Osteoblast (primary cell): ENCODE measurements around the gene MYOM1. TPM values are rescaled to one million over a fixed set of nuclear protein-coding genes. Genes with fewer than 3 reads are reported as not detected.
A peak's percentile ranks its signal among the peaks of the same experiment; 100 is the strongest.

ENCODE experiments used
- DNase-seq: peaks from one replicate; pipeline ENCODE4 v3.0.0; 2011; ENCODE audit warnings: low spot score, mixed read lengths; ENCODE audit not compliant: insufficient read length; ENCODE audit errors: missing footprints
- H2AFZ ChIP-seq: 2 replicates; pipeline ENCODE4 v1.6.0; 2011; ENCODE audit warnings: mild to moderate bottlenecking, low read length
- H3K27ac ChIP-seq: 2 replicates; pipeline ENCODE4 v1.5.1; 2011; ENCODE audit warnings: mild to moderate bottlenecking, low read depth, low read length, moderate library complexity
- H3K27me3 ChIP-seq: 2 replicates; pipeline ENCODE4 v1.6.0; 2012; ENCODE audit warnings: mild to moderate bottlenecking, control low read depth, inconsistent platforms, low read length, moderate library complexity; ENCODE audit not compliant: insufficient read depth
- H3K36me3 ChIP-seq: 2 replicates; pipeline ENCODE4 v1.5.1; 2011; ENCODE audit warnings: mild to moderate bottlenecking, low read length, control low read depth, moderate library complexity; ENCODE audit not compliant: insufficient read depth
- H3K4me1 ChIP-seq: 2 replicates; pipeline ENCODE4 v1.5.1; 2011; ENCODE audit warnings: mild to moderate bottlenecking, low read length, control low read depth, moderate library complexity; ENCODE audit not compliant: insufficient read depth
- H3K4me2 ChIP-seq: 2 replicates; pipeline ENCODE4 v1.6.0; 2011; ENCODE audit warnings: mild to moderate bottlenecking, low read length; ENCODE audit not compliant: insufficient read depth
- H3K4me3 ChIP-seq: fragments of 200-600 bp; sonication (generic); 3 replicates; pipeline ENCODE4 v1.5.1; 2012; ENCODE audit warnings: mild to moderate bottlenecking, low read length, inconsistent platforms; ENCODE audit not compliant: insufficient read depth
- H3K79me2 ChIP-seq: 2 replicates; pipeline ENCODE4 v1.6.0; 2012; ENCODE audit warnings: mild to moderate bottlenecking, low read length, control low read depth, inconsistent platforms; ENCODE audit not compliant: insufficient read depth
- H3K9me3 ChIP-seq: 2 replicates; pipeline ENCODE4 v1.5.1; 2011; ENCODE audit warnings: low read depth, low read length, control low read depth
- H4K20me1 ChIP-seq: 2 replicates; pipeline ENCODE4 v1.6.0; 2012; ENCODE audit warnings: mild to moderate bottlenecking, low read length, control low read depth; ENCODE audit not compliant: insufficient read depth
- total RNA-seq: library from RNA; depleted of rRNA; stranded (reverse); fragments of >200 nt; gene quantifications from 2 replicates; pipeline ENCODE4 v1.2.3, GENCODE V29; 2012
- TF ChIP-seq, protein P1 (sequence below): IDR thresholded peaks from 2 replicates; pipeline ENCODE4 v1.5.1; 2011; ENCODE audit warnings: mild to moderate bottlenecking, low read depth, low read length, moderate library complexity; ENCODE audit errors: extremely low read depth

MYOM1 gene
- total RNA-seq, 1 donor = 1.8 TPM

GRCh38 chr18:3139406-3139805 lies 80.4 kb downstream of the MYOM1 start:
- no peak overlapping the region for H3K27ac ChIP-seq

GRCh38 chr18:3138274-3138975 lies 81.3 kb downstream of the MYOM1 start:
- Histone ChIP-seq H3K79me2 (no peaks in the 10 kb centered on the region), H3K27ac (no peak overlapping the region), H3K4me2 (no peak overlapping the region), H3K9me3 (no peaks in the 10 kb centered on the region), H3K36me3 (no peaks in the 10 kb centered on the region), H3K27me3 (peaks cover 4% of the 10 kb centered on the region), H3K4me1 (no peaks in the 10 kb centered on the region), H4K20me1 (no peaks in the 10 kb centered on the region), H3K4me3 (no peak overlapping the region), H2AFZ (no peak overlapping the region)
- TF ChIP-seq, protein P1, sequence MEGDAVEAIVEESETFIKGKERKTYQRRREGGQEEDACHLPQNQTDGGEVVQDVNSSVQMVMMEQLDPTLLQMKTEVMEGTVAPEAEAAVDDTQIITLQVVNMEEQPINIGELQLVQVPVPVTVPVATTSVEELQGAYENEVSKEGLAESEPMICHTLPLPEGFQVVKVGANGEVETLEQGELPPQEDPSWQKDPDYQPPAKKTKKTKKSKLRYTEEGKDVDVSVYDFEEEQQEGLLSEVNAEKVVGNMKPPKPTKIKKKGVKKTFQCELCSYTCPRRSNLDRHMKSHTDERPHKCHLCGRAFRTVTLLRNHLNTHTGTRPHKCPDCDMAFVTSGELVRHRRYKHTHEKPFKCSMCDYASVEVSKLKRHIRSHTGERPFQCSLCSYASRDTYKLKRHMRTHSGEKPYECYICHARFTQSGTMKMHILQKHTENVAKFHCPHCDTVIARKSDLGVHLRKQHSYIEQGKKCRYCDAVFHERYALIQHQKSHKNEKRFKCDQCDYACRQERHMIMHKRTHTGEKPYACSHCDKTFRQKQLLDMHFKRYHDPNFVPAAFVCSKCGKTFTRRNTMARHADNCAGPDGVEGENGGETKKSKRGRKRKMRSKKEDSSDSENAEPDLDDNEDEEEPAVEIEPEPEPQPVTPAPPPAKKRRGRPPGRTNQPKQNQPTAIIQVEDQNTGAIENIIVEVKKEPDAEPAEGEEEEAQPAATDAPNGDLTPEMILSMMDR = no peak
- no peak for DNase-seq

More at GRCh38 chr18:3139406-3139805, 80.4 kb downstream of the MYOM1 start:
- Histone ChIP-seq H3K79me2 (no peaks in the 10 kb centered on the region), H3K4me1 (no peaks in the 10 kb centered on the region), H3K36me3 (no peaks in the 10 kb centered on the region), H3K4me2 (no peak overlapping the region), H2AFZ (no peak overlapping the region), H3K9me3 (no peaks in the 10 kb centered on the region), H4K20me1 (no peaks in the 10 kb centered on the region), H3K4me3 (no peak overlapping the region), H3K27me3 (peaks cover 4% of the 10 kb centered on the region)
- TF ChIP-seq, protein P1 = no peak
- no peak for DNase-seq

DNA sequence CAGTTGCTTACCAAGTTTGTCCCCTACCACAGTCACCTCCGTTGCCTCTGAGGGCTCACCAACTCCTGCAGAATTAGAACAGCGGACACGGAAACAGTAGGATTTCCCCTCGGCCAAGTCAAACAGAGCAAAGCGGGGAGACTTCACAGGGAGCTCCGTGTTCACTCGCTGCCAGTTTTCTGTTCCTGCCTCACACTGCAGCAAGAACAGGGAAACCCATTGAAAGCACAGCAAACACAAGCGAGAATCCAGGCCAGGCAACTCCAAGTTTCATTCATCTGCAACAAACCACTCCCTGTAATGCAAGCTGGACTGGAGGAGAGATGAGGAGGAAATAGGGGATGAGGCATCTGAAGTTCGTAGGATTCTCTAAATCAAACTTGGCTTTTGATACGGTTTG lies 84.2 kb downstream of the MYOM1 start:
- Histone ChIP-seq H2AFZ (peak overlapping the region; percentile 60), H3K27me3 (no peaks in the 10 kb centered on the region), H3K4me1 (no peaks in the 10 kb centered on the region), H3K9me3 (no peaks in the 10 kb centered on the region), H3K27ac (no peak overlapping the region), H3K4me2 (no peak overlapping the region), H3K4me3 (no peak overlapping the region), H3K79me2 (no peaks in the 10 kb centered on the region), H4K20me1 (no peaks in the 10 kb centered on the region), H3K36me3 (no peaks in the 10 kb centered on the region)
- TF ChIP-seq, protein P1 = no peak
- DNase-seq = no peak

DNA sequence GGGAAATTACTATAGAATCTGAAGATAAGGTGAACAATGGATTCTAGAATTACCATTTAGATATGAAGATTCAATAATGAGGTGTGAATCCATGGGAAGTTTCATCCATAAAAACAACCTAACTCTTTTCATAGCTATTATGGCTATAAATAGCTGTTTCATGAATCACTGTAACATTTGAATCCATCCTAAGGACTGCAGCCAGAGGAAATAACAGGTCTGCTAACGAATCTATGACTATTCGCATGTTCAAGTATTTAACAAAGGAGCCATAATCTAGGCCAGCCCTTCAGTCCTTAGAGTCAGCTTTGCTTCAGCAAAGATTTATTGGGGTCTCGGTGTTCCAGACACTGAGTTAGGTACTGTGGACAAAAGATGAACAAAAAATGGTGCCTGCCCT lies 87.1 kb downstream of the MYOM1 start:
- H3K9me3 ChIP-seq = no peaks in the 10 kb centered on the region
- no peaks in the 10 kb centered on the region for H3K4me1 ChIP-seq
- no peak overlapping the region for H3K27ac ChIP-seq
- no peaks in the 10 kb centered on the region for H3K36me3 ChIP-seq
- H2AFZ ChIP-seq = no peak overlapping the region
- no peaks in the 10 kb centered on the region for H3K79me2 ChIP-seq
- H3K4me3 ChIP-seq = no peak overlapping the region
- no peaks in the 10 kb centered on the region for H3K27me3 ChIP-seq
- no peak overlapping the region for H3K4me2 ChIP-seq
- no peak for DNase-seq
- no peaks in the 10 kb centered on the region for H4K20me1 ChIP-seq
- TF ChIP-seq, protein P1 = no peak
